A673 (cell line): ENCODE results near the gene TTC7B.

Source experiments
- CTCF ChIP-seq: fragments of 300-800, 200-600 bp; sonication (generic); conservative IDR thresholded peaks from 2 replicates; pipeline ENCODE4 v1.5.1; 2017; ENCODE audit warnings: low read depth, mild to moderate bottlenecking, antibody characterized with exemption, low read length, moderate library complexity, mixed read lengths
- EZH2 ChIP-seq: fragments of 200-600 bp; sonication (generic); IDR thresholded peaks from 2 replicates; pipeline ENCODE4 v1.6.1; 2017; ENCODE audit warnings: borderline replicate concordance, low read depth, mild to moderate bottlenecking, mixed read lengths, antibody characterized with exemption, low read length; ENCODE audit not compliant: poor library complexity, severe bottlenecking

- TF ChIP-seq CTCF (no peak), EZH2 (no peak)
Observed at GRCh38 chr14:90727082-90727481, 89.1 kb downstream of the TTC7B start.
